ENCODE data around the gene PCMT1.

GRCh38 chr6:149854532-149854931 is 105.0 kb downstream of the PCMT1 start:
- TF ChIP-seq CTCF (IDR thresholded peaks at IDR 0.05): no peak
- TF ChIP-seq POLR2A (IDR thresholded peaks at IDR 0.05): no peak

Data from testis (tissue), 2 donors.